Measurements from ENCODE around the gene CAMK2G.

Gene CAMK2G

DNA sequence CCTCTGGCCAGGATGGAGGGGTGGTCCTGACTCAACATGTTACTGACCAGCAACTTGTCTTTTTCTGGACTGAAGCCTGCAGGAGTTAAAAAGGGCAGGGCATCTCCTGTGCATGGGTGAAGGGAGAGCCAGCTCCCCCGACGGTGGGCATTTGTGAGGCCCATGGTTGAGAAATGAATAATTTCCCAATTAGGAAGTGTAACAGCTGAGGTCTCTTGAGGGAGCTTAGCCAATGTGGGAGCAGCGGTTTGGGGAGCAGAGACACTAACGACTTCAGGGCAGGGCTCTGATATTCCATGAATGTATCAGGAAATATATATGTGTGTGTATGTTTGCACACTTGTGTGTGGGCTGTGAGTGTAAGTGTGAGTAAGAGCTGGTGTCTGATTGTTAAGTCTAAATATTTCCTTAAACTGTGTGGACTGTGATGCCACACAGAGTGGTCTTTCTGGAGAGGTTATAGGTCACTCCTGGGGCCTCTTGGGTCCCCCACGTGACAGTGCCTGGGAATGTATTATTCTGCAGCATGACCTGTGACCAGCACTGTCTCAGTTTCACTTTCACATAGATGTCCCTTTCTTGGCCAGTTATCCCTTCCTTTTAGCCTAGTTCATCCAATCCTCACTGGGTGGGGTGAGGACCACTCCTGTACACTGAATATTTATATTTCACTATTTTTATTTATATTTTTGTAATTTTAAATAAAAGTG lies 42.6 kb upstream of the CAMK2G start:
- H3F3A ChIP-seq (ENCODE audit: insufficient read depth, low read length): no peaks in the 10 kb centered on the region
- no peaks in the 10 kb centered on the region for H4K20me1 ChIP-seq (ENCODE audit: insufficient read depth, low read length)
- H3K4me2 ChIP-seq (ENCODE audit: low read length): no peak overlapping the region
- H2AFZ ChIP-seq (ENCODE audit: low read length): no peak overlapping the region
- peaks cover 5% of the 10 kb centered on the region for H3K9me3 ChIP-seq (ENCODE audit: low read length)
- peaks cover 10% of the 10 kb centered on the region; the same call in 1 of the 2 replicates for H3K27me3 ChIP-seq (ENCODE audit: insufficient read depth, low read length)
- H3K27ac ChIP-seq (ENCODE audit: low read depth, low read length, poor library complexity, severe bottlenecking): no peak overlapping the region
- peaks cover 5% of the 10 kb centered on the region; the same call in 1 of the 2 replicates for H3K36me3 ChIP-seq (ENCODE audit: insufficient read depth, low read length)
- TF ChIP-seq, protein P1, sequence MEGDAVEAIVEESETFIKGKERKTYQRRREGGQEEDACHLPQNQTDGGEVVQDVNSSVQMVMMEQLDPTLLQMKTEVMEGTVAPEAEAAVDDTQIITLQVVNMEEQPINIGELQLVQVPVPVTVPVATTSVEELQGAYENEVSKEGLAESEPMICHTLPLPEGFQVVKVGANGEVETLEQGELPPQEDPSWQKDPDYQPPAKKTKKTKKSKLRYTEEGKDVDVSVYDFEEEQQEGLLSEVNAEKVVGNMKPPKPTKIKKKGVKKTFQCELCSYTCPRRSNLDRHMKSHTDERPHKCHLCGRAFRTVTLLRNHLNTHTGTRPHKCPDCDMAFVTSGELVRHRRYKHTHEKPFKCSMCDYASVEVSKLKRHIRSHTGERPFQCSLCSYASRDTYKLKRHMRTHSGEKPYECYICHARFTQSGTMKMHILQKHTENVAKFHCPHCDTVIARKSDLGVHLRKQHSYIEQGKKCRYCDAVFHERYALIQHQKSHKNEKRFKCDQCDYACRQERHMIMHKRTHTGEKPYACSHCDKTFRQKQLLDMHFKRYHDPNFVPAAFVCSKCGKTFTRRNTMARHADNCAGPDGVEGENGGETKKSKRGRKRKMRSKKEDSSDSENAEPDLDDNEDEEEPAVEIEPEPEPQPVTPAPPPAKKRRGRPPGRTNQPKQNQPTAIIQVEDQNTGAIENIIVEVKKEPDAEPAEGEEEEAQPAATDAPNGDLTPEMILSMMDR (IDR thresholded peaks at IDR 0.05; ENCODE audit: low read length): no peak
- no peak for TF ChIP-seq EZH2 (IDR thresholded peaks at IDR 0.05; ENCODE audit: borderline replicate concordance, low read length)
- no peaks in the 10 kb centered on the region for H3K79me2 ChIP-seq (ENCODE audit: insufficient read depth, low read length)
- H3K9me2 ChIP-seq (ENCODE audit: low read depth, low read length): no peaks in the 10 kb centered on the region
- H3K4me3 ChIP-seq (ENCODE audit: low read depth, low read length, poor library complexity, severe bottlenecking): no peak overlapping the region
- H3K4me1 ChIP-seq (ENCODE audit: insufficient read depth, low read length, severe bottlenecking): peaks cover 10% of the 10 kb centered on the region
- no peak overlapping the region for H3K9ac ChIP-seq (ENCODE audit: low read length)

DNA sequence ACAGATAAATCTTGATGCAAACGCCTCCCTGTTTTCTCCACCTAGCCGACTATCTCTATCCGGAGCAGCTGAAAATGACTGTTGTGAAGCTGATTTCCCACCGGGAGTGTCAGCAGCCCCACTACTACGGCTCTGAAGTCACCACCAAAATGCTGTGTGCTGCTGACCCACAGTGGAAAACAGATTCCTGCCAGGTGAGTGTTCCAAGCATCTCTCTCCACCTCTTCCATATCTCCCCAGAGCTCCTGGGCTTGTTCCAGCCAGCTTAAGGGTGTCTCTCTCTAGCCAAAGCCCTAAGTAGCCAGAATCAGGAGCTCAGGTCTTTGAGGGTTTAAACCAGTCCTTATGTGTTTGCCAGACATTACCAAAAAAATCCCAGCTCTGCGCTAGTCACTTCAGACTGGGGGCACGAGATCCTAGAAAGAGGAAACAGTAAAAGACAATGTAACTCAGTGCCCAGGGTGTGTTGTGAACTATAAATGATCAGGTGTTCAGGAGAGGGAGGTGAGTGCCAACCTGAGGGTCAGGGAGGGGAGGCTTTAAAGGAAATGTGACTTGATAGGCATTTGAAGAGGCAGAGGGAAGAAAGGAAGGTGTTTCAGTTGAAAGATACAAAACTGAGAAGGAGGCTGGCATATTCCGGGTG lies 41.0 kb upstream of the CAMK2G start:
- Histone ChIP-seq H3F3A (ENCODE audit: insufficient read depth, low read length) (no peaks in the 10 kb centered on the region), H3K9me2 (ENCODE audit: low read depth, low read length) (no peaks in the 10 kb centered on the region), H2AFZ (ENCODE audit: low read length) (no peak overlapping the region), H3K4me3 (ENCODE audit: low read depth, low read length, poor library complexity, severe bottlenecking) (no peak overlapping the region), H3K4me2 (ENCODE audit: low read length) (no peak overlapping the region), H4K20me1 (ENCODE audit: insufficient read depth, low read length) (no peaks in the 10 kb centered on the region), H3K36me3 (ENCODE audit: insufficient read depth, low read length) (peaks cover 5% of the 10 kb centered on the region; the same call in 1 of the 2 replicates), H3K79me2 (ENCODE audit: insufficient read depth, low read length) (no peaks in the 10 kb centered on the region), H3K27ac (ENCODE audit: low read depth, low read length, poor library complexity, severe bottlenecking) (no peak overlapping the region), H3K9me3 (ENCODE audit: low read length) (peaks cover 5% of the 10 kb centered on the region), H3K9ac (ENCODE audit: low read length) (no peak overlapping the region), H3K4me1 (ENCODE audit: insufficient read depth, low read length, severe bottlenecking) (peaks cover 16% of the 10 kb centered on the region), H3K27me3 (ENCODE audit: insufficient read depth, low read length) (peaks cover 10% of the 10 kb centered on the region; the same call in 1 of the 2 replicates)
- no peak for TF ChIP-seq EZH2 (IDR thresholded peaks at IDR 0.05; ENCODE audit: borderline replicate concordance, low read length)
- TF ChIP-seq, protein P1 (IDR thresholded peaks at IDR 0.05; ENCODE audit: low read length): no peak

DNA sequence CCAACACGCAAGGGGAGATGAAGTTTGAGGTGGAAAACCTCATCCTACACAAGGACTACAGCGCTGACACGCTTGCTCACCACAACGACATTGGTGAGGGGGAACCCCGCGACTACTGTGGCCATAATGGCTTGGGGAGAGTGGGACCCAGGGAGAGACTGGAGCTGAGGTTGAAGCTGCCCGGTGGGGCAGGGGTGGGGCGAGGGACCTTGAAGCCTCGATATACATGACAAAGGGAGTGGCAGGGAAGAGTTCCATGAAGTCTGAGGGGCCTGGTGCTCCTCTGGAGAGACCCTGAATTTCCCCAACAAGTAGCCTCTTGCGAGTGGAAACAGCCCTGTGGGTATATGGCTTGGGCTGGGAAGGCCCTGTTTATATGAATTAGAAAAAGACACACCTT lies 39.7 kb upstream of the CAMK2G start:
- no peaks in the 10 kb centered on the region for H3F3A ChIP-seq (ENCODE audit: insufficient read depth, low read length)
- no peak for TF ChIP-seq EZH2 (IDR thresholded peaks at IDR 0.05; ENCODE audit: borderline replicate concordance, low read length)
- TF ChIP-seq, protein P1 (IDR thresholded peaks at IDR 0.05; ENCODE audit: low read length): no peak
- peaks cover 10% of the 10 kb centered on the region; the same call in 1 of the 2 replicates for H3K27me3 ChIP-seq (ENCODE audit: insufficient read depth, low read length)
- H3K9ac ChIP-seq (ENCODE audit: low read length): no peak overlapping the region
- H3K4me3 ChIP-seq (ENCODE audit: low read depth, low read length, poor library complexity, severe bottlenecking): no peak overlapping the region
- H3K9me2 ChIP-seq (ENCODE audit: low read depth, low read length): no peaks in the 10 kb centered on the region
- H3K36me3 ChIP-seq (ENCODE audit: insufficient read depth, low read length): peaks cover 1% of the 10 kb centered on the region; the same call in 1 of the 2 replicates
- H2AFZ ChIP-seq (ENCODE audit: low read length): no peak overlapping the region
- H3K27ac ChIP-seq (ENCODE audit: low read depth, low read length, poor library complexity, severe bottlenecking): no peak overlapping the region
- peaks cover 10% of the 10 kb centered on the region for H3K4me1 ChIP-seq (ENCODE audit: insufficient read depth, low read length, severe bottlenecking)
- H3K9me3 ChIP-seq (ENCODE audit: low read length): peaks cover 5% of the 10 kb centered on the region; the same call in 1 of the 2 replicates
- H3K79me2 ChIP-seq (ENCODE audit: insufficient read depth, low read length): no peaks in the 10 kb centered on the region
- no peaks in the 10 kb centered on the region for H4K20me1 ChIP-seq (ENCODE audit: insufficient read depth, low read length)
- H3K4me2 ChIP-seq (ENCODE audit: low read length): no peak overlapping the region
